ENCODE results near the gene WWTR1. TPM values are rescaled to one million over a fixed set of nuclear protein-coding genes. Genes with fewer than 3 reads are reported as not detected.

The WWTR1 gene
- total RNA-seq, 1 experiment from 2014 or later, result 79.7 TPM

DNA sequence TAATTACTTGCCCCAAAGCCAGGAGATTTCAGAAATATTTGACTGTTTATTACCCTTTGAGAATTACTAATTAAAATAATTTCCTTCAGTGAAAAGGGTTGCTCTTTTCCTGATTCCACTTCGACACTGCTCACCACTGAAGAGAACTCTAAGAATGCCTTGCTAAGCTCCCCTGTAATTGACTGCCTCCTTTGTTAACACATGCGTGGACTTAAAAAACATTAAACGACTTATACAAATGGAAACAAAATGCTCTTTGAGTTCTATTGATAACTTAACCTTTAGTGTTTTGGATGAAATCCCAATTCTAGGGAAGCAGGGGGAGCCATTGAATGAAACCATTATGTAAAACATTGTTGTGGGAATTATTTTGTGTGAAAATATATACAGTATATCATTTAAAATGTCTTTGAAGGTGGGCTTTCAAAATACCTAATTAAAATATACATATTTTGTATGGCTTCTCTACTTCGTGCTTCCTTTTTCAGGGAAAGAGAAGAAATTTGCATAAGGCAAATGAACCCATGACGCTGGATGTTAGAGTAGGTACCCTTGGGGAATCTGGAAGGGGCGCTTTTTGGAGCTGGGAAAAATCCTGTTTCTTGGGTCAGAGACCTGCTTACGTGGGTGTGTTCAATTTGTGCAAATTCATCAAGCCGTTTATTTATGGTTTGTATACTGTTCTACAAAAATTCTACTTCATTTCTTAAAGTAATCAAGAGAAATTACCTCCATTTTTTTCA lies 64.2 kb downstream of the WWTR1 start:
- DNase-seq, result no peak
- peaks cover 22% of the 10 kb centered on the region for H3K4me1 ChIP-seq (ENCODE audit: insufficient read depth, low read length)
- CTCF ChIA-PET, result no interaction called here
- H3K27me3 ChIP-seq (ENCODE audit: low read length), result no peaks in the 10 kb centered on the region
- peaks cover 10% of the 10 kb centered on the region; the same call in 1 of the 2 replicates for H3K36me3 ChIP-seq (ENCODE audit: low read depth, low read length)
- POLR2A ChIA-PET (ENCODE audit: unreplicated experiment), result no interaction called here
- no peaks in the 10 kb centered on the region for H3F3A ChIP-seq (ENCODE audit: low read length, unreplicated experiment)
- H3K4me2 ChIP-seq (ENCODE audit: low read length), result no peak overlapping the region
- H3K27ac ChIP-seq (ENCODE audit: low read length), result no peak overlapping the region
- H3K79me2 ChIP-seq (ENCODE audit: low read length), result peaks cover 93% of the 10 kb centered on the region
- intact Hi-C loops (cut with micrococcal nuclease), result no loop called here
- H4K20me1 ChIP-seq (ENCODE audit: low read length), result no peaks in the 10 kb centered on the region
- BruUV-seq (replicated peaks), result no TSS peak
- TF ChIP-seq, protein P1, sequence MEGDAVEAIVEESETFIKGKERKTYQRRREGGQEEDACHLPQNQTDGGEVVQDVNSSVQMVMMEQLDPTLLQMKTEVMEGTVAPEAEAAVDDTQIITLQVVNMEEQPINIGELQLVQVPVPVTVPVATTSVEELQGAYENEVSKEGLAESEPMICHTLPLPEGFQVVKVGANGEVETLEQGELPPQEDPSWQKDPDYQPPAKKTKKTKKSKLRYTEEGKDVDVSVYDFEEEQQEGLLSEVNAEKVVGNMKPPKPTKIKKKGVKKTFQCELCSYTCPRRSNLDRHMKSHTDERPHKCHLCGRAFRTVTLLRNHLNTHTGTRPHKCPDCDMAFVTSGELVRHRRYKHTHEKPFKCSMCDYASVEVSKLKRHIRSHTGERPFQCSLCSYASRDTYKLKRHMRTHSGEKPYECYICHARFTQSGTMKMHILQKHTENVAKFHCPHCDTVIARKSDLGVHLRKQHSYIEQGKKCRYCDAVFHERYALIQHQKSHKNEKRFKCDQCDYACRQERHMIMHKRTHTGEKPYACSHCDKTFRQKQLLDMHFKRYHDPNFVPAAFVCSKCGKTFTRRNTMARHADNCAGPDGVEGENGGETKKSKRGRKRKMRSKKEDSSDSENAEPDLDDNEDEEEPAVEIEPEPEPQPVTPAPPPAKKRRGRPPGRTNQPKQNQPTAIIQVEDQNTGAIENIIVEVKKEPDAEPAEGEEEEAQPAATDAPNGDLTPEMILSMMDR (conservative IDR thresholded peaks at IDR 0.05; ENCODE audit: low read depth, low read length), result no peak
- TF ChIP-seq EZH2 (IDR thresholded peaks at IDR 0.05; ENCODE audit: low read length, unreplicated experiment), result no peak
- no peak for TF ChIP-seq EZH2phosphoT487 (IDR thresholded peaks at IDR 0.05; ENCODE audit: borderline replicate concordance, low read length)
- H3K9ac ChIP-seq (ENCODE audit: low read length), result no peak overlapping the region
- H2AFZ ChIP-seq (ENCODE audit: low read length), result no peak overlapping the region
- H3K4me3 ChIP-seq (ENCODE audit: low read length), result no peak overlapping the region
- H3K9me3 ChIP-seq (ENCODE audit: low read length), result no peaks in the 10 kb centered on the region
- H3K9me2 ChIP-seq (replicated peaks; ENCODE audit: low read length), result no peaks in the 10 kb centered on the region
- ATAC-seq, result no peak

GRCh38 chr3:149592758-149593240 lies 65.0 kb downstream of the WWTR1 start:
- Histone ChIP-seq H3K79me2 (ENCODE audit: low read length) (peaks cover 93% of the 10 kb centered on the region), H3K9me3 (ENCODE audit: low read length) (no peaks in the 10 kb centered on the region)

More at GRCh38 chr3:149592758-149593240, 65.0 kb downstream of the WWTR1 start:
- Histone ChIP-seq H4K20me1 (ENCODE audit: low read length) (no peaks in the 10 kb centered on the region), H3K9me2 (replicated peaks; ENCODE audit: low read length) (no peaks in the 10 kb centered on the region), H3K36me3 (ENCODE audit: low read depth, low read length) (peaks cover 6% of the 10 kb centered on the region), H3K4me3 (ENCODE audit: low read length) (no peak overlapping the region), H3K4me1 (ENCODE audit: insufficient read depth, low read length) (peaks cover 29% of the 10 kb centered on the region), H3F3A (ENCODE audit: low read length, unreplicated experiment) (peaks cover 1% of the 10 kb centered on the region), H3K27me3 (ENCODE audit: low read length) (no peaks in the 10 kb centered on the region), H3K9ac (ENCODE audit: low read length) (no peak overlapping the region), H3K27ac (ENCODE audit: low read length) (no peak overlapping the region), H3K4me2 (ENCODE audit: low read length) (no peak overlapping the region), H2AFZ (ENCODE audit: low read length) (no peak overlapping the region)
- no peak for ATAC-seq
- TF ChIP-seq, protein P1 (conservative IDR thresholded peaks at IDR 0.05; ENCODE audit: low read depth, low read length), result no peak
- TF ChIP-seq EZH2phosphoT487 (IDR thresholded peaks at IDR 0.05; ENCODE audit: borderline replicate concordance, low read length), result no peak
- no peak for TF ChIP-seq EZH2 (IDR thresholded peaks at IDR 0.05; ENCODE audit: low read length, unreplicated experiment)
- ChIA-PET POLR2A (ENCODE audit: unreplicated experiment) (no interaction called here), CTCF (interaction anchor here (0.7 kb wide), 1 partner anchor 205 kb away, joined by 4 read pairs; no protein-coding TSS in a partner anchor)
- no TSS peak for BruUV-seq (replicated peaks)
- intact Hi-C loops (cut with micrococcal nuclease), result no loop called here
- DNase-seq, result no peak

All from PC-3 (cell line).